CD4-positive, alpha-beta T cell (primary cell): ENCODE measurements around the gene REXO4. TPM values are rescaled to one million over a fixed set of nuclear protein-coding genes. Genes with fewer than 3 reads are reported as not detected.

Experiments
- ATAC-seq: fragments of 200-7000 bp; cut with Tn5 transposase; one replicate; pipeline ENCODE4 v1.10.0; 2022; ENCODE audit warnings: mild to moderate bottlenecking; ENCODE audit not compliant: poor library complexity
- CTCF ChIA-PET: fragments of 350-600 bp; sonication (Branson Sonifier 250); formaldehyde crosslinking; loops from one replicate; lab custom pipeline; 2021; ENCODE audit warnings: antibody characterized with exemption, inconsistent platforms; lab: Charles Lee
- POLR2A ChIA-PET: fragments of 350-600 bp; sonication (Branson Sonifier 250); formaldehyde crosslinking; loops from one replicate; lab custom pipeline; 2021; ENCODE audit warnings: antibody characterized with exemption, inconsistent platforms; lab: Charles Lee
- DNase-seq, 14 experiments: peaks; one replicate each; pipeline ENCODE4 v3.0.0-alpha.2; 2013 to 2020; ENCODE audit warnings: mixed read lengths in 2 of 14
- H3K27ac ChIP-seq, 2 donors: one replicate each; pipeline versions ENCODE4 v1.5.1 to v1.7.0; 2013; ENCODE audit warnings: low read length in 2 of 2, low read depth in 1 of 2, mild to moderate bottlenecking in 1 of 2
- H3K27me3 ChIP-seq, 2 experiments: 1 replicate in 1 of 2; 2 replicates in 1 of 2; pipeline versions ENCODE4 v1.6.1 to v1.7.0; 2013; ENCODE audit warnings: low read length in 2 of 2, control low read depth in 1 of 2, mild to moderate bottlenecking in 1 of 2, moderate library complexity in 1 of 2; ENCODE audit not compliant: insufficient read depth in 2 of 2, control insufficient read depth in 1 of 2
- H3K36me3 ChIP-seq: one replicate; pipeline ENCODE4 v1.6.1; 2013; ENCODE audit warnings: low read length, control low read depth; ENCODE audit not compliant: insufficient read depth
- H3K4me1 ChIP-seq: one replicate; pipeline ENCODE4 v1.6.1; 2013; ENCODE audit warnings: low read length, control low read depth; ENCODE audit not compliant: insufficient read depth
- H3K4me3 ChIP-seq: one replicate; pipeline ENCODE4 v1.5.1; 2013; ENCODE audit warnings: mild to moderate bottlenecking, low read length, moderate library complexity
- H3K9me3 ChIP-seq, 2 experiments: 1 replicate in 1 of 2; 2 replicates in 1 of 2; pipeline versions ENCODE4 v1.6.1 to v1.7.0; 2013; ENCODE audit warnings: low read length in 2 of 2, mild to moderate bottlenecking in 2 of 2, control low read depth in 1 of 2, moderate library complexity in 1 of 2; ENCODE audit not compliant: control insufficient read depth in 1 of 2, insufficient read depth in 1 of 2
- H3K27ac Mint-ChIP-seq: one replicate; pipeline ENCODE4 v1.8.0; 2020; ENCODE audit warnings: mixed read lengths
- H3K27me3 Mint-ChIP-seq: one replicate; pipeline ENCODE4 v1.8.0; 2021; ENCODE audit warnings: mixed read lengths
- H3K36me3 Mint-ChIP-seq: one replicate; pipeline ENCODE4 v1.8.0; 2021; ENCODE audit warnings: low read depth, mixed read lengths
- H3K4me1 Mint-ChIP-seq: one replicate; pipeline ENCODE4 v1.8.0; 2021; ENCODE audit warnings: low read depth, mixed read lengths
- H3K4me3 Mint-ChIP-seq: one replicate; pipeline ENCODE4 v1.8.0; 2020; ENCODE audit warnings: mild to moderate bottlenecking, mixed read lengths
- H3K9me3 Mint-ChIP-seq: one replicate; pipeline ENCODE4 v1.8.0; 2020; ENCODE audit warnings: mixed read lengths
- CTCF ChIP-seq: fragments of 200-600 bp; IDR thresholded peaks from one replicate; pipeline ENCODE4 v1.8.0; 2022; ENCODE audit warnings: antibody characterized with exemption, mild to moderate bottlenecking
- intact Hi-C, 2 experiments: fragments of 100-400 bp; cut with DNase I in 1 of 2; cut with micrococcal nuclease in 1 of 2; formaldehyde crosslinking; loops; one replicate each; pipeline versions ENCODE4 v1.15.1 to v1.9.0; 2023 to 2025; cut with DNase I, micrococcal nuclease
- total RNA-seq, 174 experiments: library from RNA in 2 of 174; stranded (reverse) in 2 of 174; gene quantifications; one replicate each; pipeline ENCODE4 v1.2.3 and lab custom pipeline; 2021 to 2026

REXO4 gene
- total RNA-seq, 2 experiments from 2014 or later: 17.3 to 18.5 TPM

GRCh38 chr9:133427658-133428348, 10.0 kb upstream of the REXO4 start:
- no peak overlapping the region for H3K4me3 ChIP-seq
- H3K27ac Mint-ChIP-seq: no peak overlapping the region
- H3K9me3 Mint-ChIP-seq: no peaks in the 10 kb centered on the region
- peaks cover 22 to 27% of the 10 kb centered on the region in 2 experiments for H3K27me3 ChIP-seq
- no peaks in the 10 kb centered on the region for H3K36me3 Mint-ChIP-seq
- peaks cover 5% of the 10 kb centered on the region for H3K4me1 ChIP-seq
- ATAC-seq: no peak
- DNase-seq: no peak
- H3K9me3 ChIP-seq: peaks cover 0 to 15% of the 10 kb centered on the region in 2 experiments
- no peak for TF ChIP-seq CTCF
- no peaks in the 10 kb centered on the region for H3K36me3 ChIP-seq
- ChIA-PET CTCF (no interaction called here), POLR2A (no interaction called here)
- peaks cover 32% of the 10 kb centered on the region for H3K27me3 Mint-ChIP-seq
- peaks cover 12% of the 10 kb centered on the region for H3K4me1 Mint-ChIP-seq
- H3K27ac ChIP-seq: no peak overlapping the region
- H3K4me3 Mint-ChIP-seq: peak overlapping the region; percentile 61
- intact Hi-C loops: no loop called here

- CTCF ChIA-PET: no interaction called here
- H3K27me3 ChIP-seq: peaks cover 22 to 27% of the 10 kb centered on the region in 2 experiments
These were observed 8.2 kb upstream of the REXO4 start for GRCh38 chr9:133426011-133426410.

GRCh38 chr9:133425049-133425632, 7.3 kb upstream of the REXO4 start:
- Mint-ChIP-seq H3K4me3 (no peak overlapping the region), H3K4me1 (peaks cover 12% of the 10 kb centered on the region), H3K27ac (no peak overlapping the region), H3K9me3 (no peaks in the 10 kb centered on the region), H3K36me3 (no peaks in the 10 kb centered on the region), H3K27me3 (peaks cover 29% of the 10 kb centered on the region)
- POLR2A ChIA-PET: no interaction called here
- H3K9me3 ChIP-seq: peaks cover 0 to 15% of the 10 kb centered on the region in 2 experiments
- no peak overlapping the region for H3K27ac ChIP-seq
- peaks cover 22 to 27% of the 10 kb centered on the region in 2 experiments for H3K27me3 ChIP-seq
- no peak overlapping the region for H3K4me3 ChIP-seq
- no peaks in the 10 kb centered on the region for H3K36me3 ChIP-seq
- no peak for DNase-seq
- intact Hi-C loops: no loop called here
- no peak for ATAC-seq
- CTCF ChIA-PET: interaction anchor here (0.6 kb wide), 1 partner anchor 12 kb away, joined by 4 read pairs; no protein-coding TSS in a partner anchor
- peaks cover 5% of the 10 kb centered on the region for H3K4me1 ChIP-seq
- TF ChIP-seq CTCF: no peak

More at GRCh38 chr9:133426011-133426410, 8.2 kb upstream of the REXO4 start:
- H3K27me3 Mint-ChIP-seq: peaks cover 32% of the 10 kb centered on the region
- no peak overlapping the region for H3K4me3 Mint-ChIP-seq
- Histone ChIP-seq H3K36me3 (no peaks in the 10 kb centered on the region), H3K4me3 (no peak overlapping the region), H3K9me3 (peaks cover 0 to 15% of the 10 kb centered on the region in 2 experiments), H3K4me1 (peaks cover 5% of the 10 kb centered on the region), H3K27ac (no peak overlapping the region)
- ATAC-seq (no peak), DNase-seq (no peak)
- no peak for TF ChIP-seq CTCF
- H3K4me1 Mint-ChIP-seq: peaks cover 12% of the 10 kb centered on the region
- H3K36me3 Mint-ChIP-seq: no peaks in the 10 kb centered on the region
- POLR2A ChIA-PET: no interaction called here
- no peak overlapping the region for H3K27ac Mint-ChIP-seq
- intact Hi-C loops: no loop called here
- no peaks in the 10 kb centered on the region for H3K9me3 Mint-ChIP-seq
